22Rv1 (cell line): ENCODE data around the gene RIC1.

ENCODE experiments used
- H3K27ac ChIP-seq: fragments of 450-650 bp; 2 replicates; pipeline ENCODE4 v1.5.1; 2017
- CTCF ChIP-seq: fragments of 450-650 bp; IDR thresholded peaks from 2 replicates; pipeline ENCODE4 v1.5.1; 2017; ENCODE audit warnings: mild to moderate bottlenecking
- ZFX ChIP-seq: fragments of 450-650 bp; IDR thresholded peaks from 2 replicates; pipeline ENCODE4 v1.6.1; 2017; ENCODE audit warnings: antibody characterized with exemption, borderline replicate concordance

The RIC1 gene

GRCh38 chr9:5736563-5737346, 107.8 kb downstream of the RIC1 start:
- H3K27ac ChIP-seq: no peak overlapping the region
- no peak for TF ChIP-seq ZFX
- TF ChIP-seq CTCF: no peak

GRCh38 chr9:5743109-5743508, 114.2 kb downstream of the RIC1 start:
- TF ChIP-seq ZFX (no peak), CTCF (no peak)
- H3K27ac ChIP-seq: no peak overlapping the region

- no peak overlapping the region for H3K27ac ChIP-seq
- TF ChIP-seq ZFX (no peak), CTCF (no peak)
Observed at GRCh38 chr9:5748438-5748837, 119.5 kb downstream of the RIC1 start.

- H3K27ac ChIP-seq: no peak overlapping the region
- TF ChIP-seq ZFX (no peak), CTCF (no peak)
Observed at GRCh38 chr9:5749306-5749705, 120.4 kb downstream of the RIC1 start.

- H3K27ac ChIP-seq: no peak overlapping the region
- TF ChIP-seq ZFX (no peak), CTCF (no peak)
Observed at GRCh38 chr9:5750569-5750968, 121.7 kb downstream of the RIC1 start.

GRCh38 chr9:5756633-5757032, 127.7 kb downstream of the RIC1 start:
- H3K27ac ChIP-seq: no peak overlapping the region
- TF ChIP-seq ZFX (no peak), CTCF (no peak)

- no peak overlapping the region for H3K27ac ChIP-seq
- TF ChIP-seq ZFX (no peak), CTCF (no peak)
Observed at GRCh38 chr9:5760338-5760737, 131.4 kb downstream of the RIC1 start.
